Hepatocyte (in vitro differentiated cells): ENCODE measurements around the gene DCAF6. TPM values are rescaled to one million over a fixed set of nuclear protein-coding genes. Genes with fewer than 3 reads are reported as not detected.

ENCODE experiments used
- DNase-seq: peaks from one replicate; pipeline ENCODE4 v3.0.0-alpha.2; 2016; ENCODE audit warnings: low spot score
- H2AFZ ChIP-seq: fragments of 200-600 bp; sonication (generic); 2 replicates; pipeline ENCODE4 v1.6.0; 2016; ENCODE audit warnings: antibody characterized with exemption, mild to moderate bottlenecking
- H3K27ac ChIP-seq: fragments of 200-600 bp; sonication (generic); 2 replicates; pipeline ENCODE4 v1.5.1; 2016; ENCODE audit warnings: mild to moderate bottlenecking
- H3K27me3 ChIP-seq: fragments of 200-600 bp; sonication (generic); 2 replicates; pipeline ENCODE4 v1.6.1; 2016
- H3K36me3 ChIP-seq: fragments of 200-600 bp; sonication (generic); replicated peaks from 2 replicates; pipeline ENCODE4 v1.5.1; 2016; ENCODE audit warnings: low read depth; ENCODE audit not compliant: insufficient read depth
- H3K4me1 ChIP-seq: fragments of 200-600 bp; sonication (generic); 2 replicates; pipeline ENCODE4 v1.5.1; 2016; ENCODE audit warnings: mild to moderate bottlenecking, moderate library complexity; ENCODE audit not compliant: insufficient read depth
- H3K4me2 ChIP-seq: fragments of 200-600 bp; sonication (generic); 2 replicates; pipeline ENCODE4 v1.6.0; 2016
- H3K4me3 ChIP-seq: fragments of 200-600 bp; sonication (generic); 2 replicates; pipeline ENCODE4 v1.5.1; 2016; ENCODE audit warnings: mild to moderate bottlenecking
- H3K79me2 ChIP-seq: fragments of 200-600 bp; sonication (generic); 2 replicates; pipeline ENCODE4 v1.6.0; 2017; ENCODE audit warnings: mild to moderate bottlenecking
- H3K9me2 ChIP-seq: fragments of 200-600 bp; sonication (generic); replicated peaks from 2 replicates; pipeline ENCODE4 v1.6.0; 2017; ENCODE audit warnings: mild to moderate bottlenecking; ENCODE audit not compliant: insufficient read depth
- H3K9me3 ChIP-seq: fragments of 200-600 bp; sonication (generic); 2 replicates; pipeline ENCODE4 v1.5.1; 2016; ENCODE audit warnings: low read depth, mild to moderate bottlenecking
- H4K20me1 ChIP-seq: fragments of 200-600 bp; sonication (generic); 2 replicates; pipeline ENCODE4 v1.6.0; 2016; ENCODE audit warnings: mild to moderate bottlenecking; ENCODE audit not compliant: insufficient read depth, poor library complexity, severe bottlenecking
- EZH2 ChIP-seq: fragments of 200-600 bp; sonication (generic); IDR thresholded peaks from 2 replicates; pipeline ENCODE4 v1.6.1; 2016; ENCODE audit warnings: antibody characterized with exemption, mild to moderate bottlenecking, borderline replicate concordance
- EZH2phosphoT487 ChIP-seq: fragments of 200-600 bp; sonication (generic); IDR thresholded peaks from one replicate; pipeline ENCODE4 v1.6.1; 2018; ENCODE audit warnings: antibody characterized with exemption, mild to moderate bottlenecking, low read depth, moderate library complexity; ENCODE audit not compliant: unreplicated experiment, severe bottlenecking
- WGBS: methylation state at CpG from one replicate; pipeline ENCODE4 v1.1.6; 2016; ENCODE audit warnings: low lambda C conversion rate; ENCODE audit errors: missing lambda C conversion rate; 5-methylcytosine and 5-hydroxymethylcytosine counted together
- polyA plus RNA-seq: library from polyadenylated mRNA; unstranded; fragments of >200 nt; fragmentation: Nextera tagmentation; extraction: Ambion mirVana; gene quantifications from 2 replicates; pipeline ENCODE4 v1.2.1, GENCODE V29; 2016
- total RNA-seq: library from RNA; depleted of rRNA; stranded (reverse); fragments of >200 nt; gene quantifications from 2 replicates; pipeline ENCODE4 v1.2.3, GENCODE V29; 2014
- TF ChIP-seq, protein P1 (sequence below): fragments of 200-600 bp; sonication (generic); IDR thresholded peaks from 2 replicates; pipeline ENCODE4 v1.5.1; 2016; ENCODE audit warnings: antibody characterized with exemption, mild to moderate bottlenecking; ENCODE audit not compliant: poor library complexity

Gene DCAF6
- total and polyA plus RNA-seq, 2 experiments from 2014 or later = 62.7 to 69.4 TPM

GRCh38 chr1:168001213-168001612, 64.7 kb downstream of the DCAF6 start:
- 93% methylated on average over 1 of the region's 1 CpG for WGBS
- Histone ChIP-seq H3K4me3 (no peak overlapping the region), H3K36me3 (no peaks in the 10 kb centered on the region), H4K20me1 (no peaks in the 10 kb centered on the region), H3K9me3 (no peaks in the 10 kb centered on the region), H3K4me1 (no peaks in the 10 kb centered on the region), H3K9me2 (no peaks in the 10 kb centered on the region), H2AFZ (no peak overlapping the region), H3K27me3 (no peaks in the 10 kb centered on the region), H3K27ac (no peak overlapping the region), H3K4me2 (no peak overlapping the region), H3K79me2 (no peaks in the 10 kb centered on the region)
- DNase-seq = no peak
- TF ChIP-seq EZH2 (no peak), EZH2phosphoT487 (no peak)
- TF ChIP-seq, protein P1, sequence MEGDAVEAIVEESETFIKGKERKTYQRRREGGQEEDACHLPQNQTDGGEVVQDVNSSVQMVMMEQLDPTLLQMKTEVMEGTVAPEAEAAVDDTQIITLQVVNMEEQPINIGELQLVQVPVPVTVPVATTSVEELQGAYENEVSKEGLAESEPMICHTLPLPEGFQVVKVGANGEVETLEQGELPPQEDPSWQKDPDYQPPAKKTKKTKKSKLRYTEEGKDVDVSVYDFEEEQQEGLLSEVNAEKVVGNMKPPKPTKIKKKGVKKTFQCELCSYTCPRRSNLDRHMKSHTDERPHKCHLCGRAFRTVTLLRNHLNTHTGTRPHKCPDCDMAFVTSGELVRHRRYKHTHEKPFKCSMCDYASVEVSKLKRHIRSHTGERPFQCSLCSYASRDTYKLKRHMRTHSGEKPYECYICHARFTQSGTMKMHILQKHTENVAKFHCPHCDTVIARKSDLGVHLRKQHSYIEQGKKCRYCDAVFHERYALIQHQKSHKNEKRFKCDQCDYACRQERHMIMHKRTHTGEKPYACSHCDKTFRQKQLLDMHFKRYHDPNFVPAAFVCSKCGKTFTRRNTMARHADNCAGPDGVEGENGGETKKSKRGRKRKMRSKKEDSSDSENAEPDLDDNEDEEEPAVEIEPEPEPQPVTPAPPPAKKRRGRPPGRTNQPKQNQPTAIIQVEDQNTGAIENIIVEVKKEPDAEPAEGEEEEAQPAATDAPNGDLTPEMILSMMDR = no peak

DNA sequence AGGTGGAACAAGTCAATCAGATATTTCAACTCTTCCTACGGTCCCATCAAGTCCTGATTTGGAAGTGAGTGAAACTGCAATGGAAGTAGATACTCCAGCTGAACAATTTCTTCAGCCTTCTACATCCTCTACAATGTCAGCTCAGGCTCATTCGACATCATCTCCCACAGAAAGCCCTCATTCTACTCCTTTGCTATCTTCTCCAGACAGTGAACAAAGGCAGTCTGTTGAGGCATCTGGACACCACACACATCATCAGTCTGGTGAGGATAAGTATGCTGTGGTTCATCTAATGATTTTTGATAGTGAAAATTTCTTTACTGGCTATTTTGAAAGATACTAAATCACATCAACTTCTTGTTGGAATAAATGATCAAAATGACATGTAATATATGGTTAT, 68.0 kb downstream of the DCAF6 start:
- H3K4me3 ChIP-seq = no peak overlapping the region
- TF ChIP-seq, protein P1 = no peak
- no peak for TF ChIP-seq EZH2
- TF ChIP-seq EZH2phosphoT487 = no peak
- no peaks in the 10 kb centered on the region for H4K20me1 ChIP-seq
- 98% methylated on average over 2 of the region's 2 CpGs for WGBS
- DNase-seq = no peak
- no peaks in the 10 kb centered on the region for H3K27me3 ChIP-seq
- no peak overlapping the region for H3K4me2 ChIP-seq
- no peaks in the 10 kb centered on the region for H3K79me2 ChIP-seq
- no peaks in the 10 kb centered on the region for H3K36me3 ChIP-seq
- no peaks in the 10 kb centered on the region for H3K4me1 ChIP-seq
- no peak overlapping the region for H3K27ac ChIP-seq
- no peaks in the 10 kb centered on the region for H3K9me2 ChIP-seq
- H2AFZ ChIP-seq = no peak overlapping the region
- no peaks in the 10 kb centered on the region for H3K9me3 ChIP-seq

- Histone ChIP-seq H3K27ac (no peak overlapping the region), H3K4me2 (no peak overlapping the region), H3K27me3 (no peaks in the 10 kb centered on the region), H3K4me3 (no peak overlapping the region), H3K36me3 (no peaks in the 10 kb centered on the region), H2AFZ (no peak overlapping the region), H3K4me1 (no peaks in the 10 kb centered on the region), H4K20me1 (no peaks in the 10 kb centered on the region), H3K9me3 (no peaks in the 10 kb centered on the region), H3K9me2 (no peaks in the 10 kb centered on the region), H3K79me2 (no peaks in the 10 kb centered on the region)
- no peak for TF ChIP-seq EZH2
- no peak for DNase-seq
Observed at GRCh38 chr1:168005529-168005928, 69.0 kb downstream of the DCAF6 start.

- WGBS = 88% methylated on average over 1 of the region's 1 CpG
- Histone ChIP-seq H4K20me1 (no peaks in the 10 kb centered on the region), H3K4me3 (no peak overlapping the region), H3K9me2 (no peaks in the 10 kb centered on the region), H3K4me2 (no peak overlapping the region), H3K4me1 (no peaks in the 10 kb centered on the region), H2AFZ (no peak overlapping the region), H3K9me3 (no peaks in the 10 kb centered on the region), H3K79me2 (no peaks in the 10 kb centered on the region), H3K27ac (no peak overlapping the region), H3K27me3 (no peaks in the 10 kb centered on the region), H3K36me3 (no peaks in the 10 kb centered on the region)
- TF ChIP-seq, protein P1 = no peak
- TF ChIP-seq EZH2 (no peak), EZH2phosphoT487 (no peak)
- DNase-seq = no peak
Observed at GRCh38 chr1:168007691-168008090, 71.2 kb downstream of the DCAF6 start.
